Activated gamma-delta T cell treated with Interleukin-2 at 50 U/mL for 16 hours (primary cell): Measurements from ENCODE around the gene SLC9A7.
A peak's percentile ranks its signal among the peaks of the same experiment; 100 is the strongest.

Experiments used
- DNase-seq: peaks from one replicate; pipeline ENCODE4 v3.0.0-alpha.2; 2020

SLC9A7 gene

GRCh38 chrX:46643636-46644035, 115.3 kb downstream of the SLC9A7 start:
- no peak for DNase-seq

GRCh38 chrX:46642145-46642544, 116.8 kb downstream of the SLC9A7 start:
- no peak for DNase-seq

GRCh38 chrX:46637938-46638337, 121.0 kb downstream of the SLC9A7 start:
- no peak for DNase-seq

GRCh38 chrX:46636223-46636622, 122.7 kb downstream of the SLC9A7 start:
- no peak for DNase-seq

- no peak for DNase-seq
Observed at GRCh38 chrX:46635186-46635585, 123.7 kb downstream of the SLC9A7 start.

- DNase-seq: no peak
Observed at GRCh38 chrX:46634577-46634976, 124.3 kb downstream of the SLC9A7 start.

GRCh38 chrX:46630141-46630540, 128.8 kb downstream of the SLC9A7 start:
- no peak for DNase-seq

GRCh38 chrX:46628460-46629371, 130.2 kb downstream of the SLC9A7 start:
- no peak for DNase-seq

- DNase-seq: no peak
Observed at GRCh38 chrX:46627711-46628419, 131.1 kb downstream of the SLC9A7 start.

- DNase-seq: no peak
Observed at GRCh38 chrX:46627062-46627461, 131.9 kb downstream of the SLC9A7 start.

GRCh38 chrX:46626566-46626965, 132.4 kb downstream of the SLC9A7 start:
- no peak for DNase-seq

GRCh38 chrX:46624090-46624786, 134.7 kb downstream of the SLC9A7 start:
- DNase-seq: no peak

- no peak for DNase-seq
Observed at GRCh38 chrX:46621572-46621971, 137.3 kb downstream of the SLC9A7 start.

GRCh38 chrX:46620505-46620904, 138.4 kb downstream of the SLC9A7 start:
- DNase-seq: no peak

- no peak for DNase-seq
Observed at GRCh38 chrX:46618947-46619346, 140.0 kb downstream of the SLC9A7 start.

- DNase-seq: no peak
Observed at GRCh38 chrX:46617906-46618305, 141.0 kb downstream of the SLC9A7 start.

GRCh38 chrX:46611658-46612362, 147.1 kb downstream of the SLC9A7 start:
- DNase-seq: peak; percentile 41

GRCh38 chrX:46610070-46610658, 148.8 kb downstream of the SLC9A7 start:
- DNase-seq: no peak

- DNase-seq: no peak
Observed at GRCh38 chrX:46607916-46608315, 151.0 kb downstream of the SLC9A7 start.

- no peak for DNase-seq
Observed at GRCh38 chrX:46602468-46603102, 156.3 kb downstream of the SLC9A7 start.

GRCh38 chrX:46601283-46601682, 157.6 kb downstream of the SLC9A7 start:
- no peak for DNase-seq

- DNase-seq: no peak
Observed at GRCh38 chrX:46599051-46599560, 159.8 kb downstream of the SLC9A7 start.
